Purkinje cell (primary cell): ENCODE measurements around the gene PPP1R18. TPM values are rescaled to one million over a fixed set of nuclear protein-coding genes. Genes with fewer than 3 reads are reported as not detected.

ENCODE experiments used
- polyA plus RNA-seq: library from polyadenylated mRNA; unstranded; fragments of >200 nt; fragmentation: Nextera tagmentation; gene quantifications from 2 replicates; pipeline ENCODE4 v1.2.1, GENCODE V29; 2014

PPP1R18 gene, protein sequence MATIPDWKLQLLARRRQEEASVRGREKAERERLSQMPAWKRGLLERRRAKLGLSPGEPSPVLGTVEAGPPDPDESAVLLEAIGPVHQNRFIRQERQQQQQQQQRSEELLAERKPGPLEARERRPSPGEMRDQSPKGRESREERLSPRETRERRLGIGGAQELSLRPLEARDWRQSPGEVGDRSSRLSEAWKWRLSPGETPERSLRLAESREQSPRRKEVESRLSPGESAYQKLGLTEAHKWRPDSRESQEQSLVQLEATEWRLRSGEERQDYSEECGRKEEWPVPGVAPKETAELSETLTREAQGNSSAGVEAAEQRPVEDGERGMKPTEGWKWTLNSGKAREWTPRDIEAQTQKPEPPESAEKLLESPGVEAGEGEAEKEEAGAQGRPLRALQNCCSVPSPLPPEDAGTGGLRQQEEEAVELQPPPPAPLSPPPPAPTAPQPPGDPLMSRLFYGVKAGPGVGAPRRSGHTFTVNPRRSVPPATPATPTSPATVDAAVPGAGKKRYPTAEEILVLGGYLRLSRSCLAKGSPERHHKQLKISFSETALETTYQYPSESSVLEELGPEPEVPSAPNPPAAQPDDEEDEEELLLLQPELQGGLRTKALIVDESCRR
- 1.7 and 1.9 TPM in 2 replicates for polyA plus RNA-seq

DNA sequence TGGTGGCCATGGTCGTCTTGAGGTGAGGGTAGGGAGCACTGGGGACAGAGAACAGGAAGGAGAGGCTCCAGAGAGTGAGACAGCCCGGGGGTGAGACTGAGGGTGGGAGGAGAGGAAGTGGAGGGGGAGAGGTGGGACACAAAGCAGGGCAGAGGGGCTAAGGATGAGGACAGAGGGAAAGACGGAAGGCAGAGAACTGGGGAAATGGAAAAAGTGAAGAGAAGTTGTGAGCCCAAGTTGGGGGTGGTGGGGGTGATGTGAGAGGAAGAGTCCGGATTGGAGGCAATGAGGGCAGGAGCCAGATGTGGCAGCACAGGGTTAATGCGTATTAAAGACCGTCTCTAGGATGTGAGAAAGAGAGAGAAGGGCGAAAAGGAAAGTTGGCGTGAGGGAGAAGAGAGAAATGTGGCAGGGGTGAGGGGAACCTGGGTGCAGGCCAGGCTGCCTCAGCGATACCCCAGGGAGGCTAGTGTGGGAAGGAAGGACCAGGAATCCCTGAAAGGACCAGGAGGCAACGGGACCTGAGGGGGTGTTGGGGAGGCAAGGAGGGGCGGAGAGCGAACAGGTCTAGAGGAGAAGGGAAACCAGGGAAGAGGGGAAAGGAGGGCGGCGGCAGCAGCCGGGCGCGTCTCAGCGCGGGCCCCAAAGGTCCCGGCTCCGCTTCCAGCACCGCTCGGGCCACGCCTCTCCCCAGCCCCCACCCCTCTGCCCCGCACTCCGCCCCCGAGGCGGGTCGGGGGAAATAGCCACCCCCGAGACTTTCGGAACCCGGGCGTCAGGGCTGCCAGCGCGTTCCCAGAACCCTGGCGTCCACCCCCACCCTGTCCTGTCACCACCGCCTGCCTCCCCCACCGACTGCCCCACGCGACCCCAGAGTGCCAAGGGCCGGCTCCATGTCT is at the start of gene PPP1R18:
Gene PPP1R18 (minus strand): TSS at position 637 of the 899 bp plus-strand sequence. CDS start 627 bp downstream, at position 10.

DNA sequence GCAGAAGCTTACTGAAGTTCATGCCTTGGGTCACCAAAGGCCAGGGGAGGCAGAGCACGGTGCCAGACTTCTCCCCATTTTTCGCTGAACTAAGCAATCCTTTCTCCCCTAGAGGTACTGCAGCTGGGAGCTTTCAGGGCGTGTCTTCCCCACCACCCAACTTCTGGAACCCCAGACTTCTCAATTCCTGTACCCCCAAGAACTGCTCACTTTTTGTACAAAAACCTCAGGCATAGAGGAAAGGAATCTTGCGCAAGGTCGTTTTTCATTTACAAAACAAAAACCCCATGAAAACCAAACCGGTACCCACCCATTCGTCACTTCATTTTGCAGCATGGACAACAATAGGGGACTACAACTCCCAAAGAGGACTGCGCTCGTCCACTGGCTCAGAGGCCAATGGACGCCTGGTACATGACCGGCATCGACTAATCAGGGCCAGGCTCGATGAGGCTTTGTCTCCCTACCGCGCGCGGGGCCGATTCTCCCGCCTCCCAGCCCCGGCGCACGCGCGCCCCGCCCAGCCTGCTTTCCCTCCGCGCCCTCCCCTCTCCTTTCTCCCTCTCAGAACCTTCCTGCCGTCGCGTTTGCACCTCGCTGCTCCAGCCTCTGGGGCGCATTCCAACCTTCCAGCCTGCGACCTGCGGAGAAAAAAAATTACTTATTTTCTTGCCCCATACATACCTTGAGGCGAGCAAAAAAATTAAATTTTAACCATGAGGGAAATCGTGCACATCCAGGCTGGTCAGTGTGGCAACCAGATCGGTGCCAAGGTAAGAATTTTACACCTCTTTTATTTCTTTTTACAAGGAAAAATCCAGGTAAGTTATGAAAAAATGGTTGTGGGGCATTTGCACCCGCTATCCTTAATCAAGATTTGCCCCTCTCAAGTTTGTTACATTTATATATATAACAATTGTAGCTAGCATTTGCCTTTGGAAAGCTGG is 33.6 kb upstream of the PPP1R18 start, which contains the start of gene TUBB:
Gene TUBB (plus strand): TSS at position 562 of the 947 bp plus-strand sequence. CDS start 155 bp downstream, at position 717.

DNA sequence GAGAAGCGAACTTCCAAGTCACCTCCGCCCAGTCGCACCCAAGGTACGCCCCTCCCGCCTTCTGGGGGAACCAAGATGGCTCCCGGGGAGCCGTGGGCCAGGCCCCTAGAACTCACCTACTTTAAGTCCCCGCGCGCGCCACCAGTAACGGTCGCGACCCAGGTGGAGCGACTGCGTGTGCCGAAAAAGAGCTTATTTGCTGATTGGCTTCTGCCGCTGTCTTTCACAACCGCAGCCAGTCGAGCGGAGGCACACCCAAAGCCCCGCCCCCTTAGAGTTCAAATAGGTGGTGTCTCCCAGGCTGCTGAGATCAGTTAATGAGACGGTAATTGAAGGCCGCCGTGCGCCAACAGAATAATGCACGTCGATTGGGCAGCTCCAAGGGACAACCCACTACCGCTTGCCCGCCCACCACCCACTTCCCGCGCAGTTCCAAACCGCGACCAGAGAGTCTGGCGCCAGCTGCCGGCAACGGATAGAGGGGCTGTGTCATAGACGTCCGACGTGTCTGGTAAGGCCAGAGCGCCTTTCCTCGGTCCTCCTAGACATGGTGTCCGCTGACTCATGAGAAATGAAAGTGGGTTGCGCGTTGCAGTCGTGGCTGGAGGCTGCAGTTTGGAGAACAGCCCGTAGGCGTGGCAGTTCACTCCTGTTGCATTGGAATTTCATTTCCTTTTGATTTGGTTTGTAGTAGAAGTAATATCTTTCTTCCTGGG is 30.8 kb upstream of the PPP1R18 start, which contains the start of gene MDC1:
Gene MDC1 (minus strand): TSS at position 153 of the 716 bp plus-strand sequence. CDS start 2,106 bp downstream, outside the sequence.

DNA sequence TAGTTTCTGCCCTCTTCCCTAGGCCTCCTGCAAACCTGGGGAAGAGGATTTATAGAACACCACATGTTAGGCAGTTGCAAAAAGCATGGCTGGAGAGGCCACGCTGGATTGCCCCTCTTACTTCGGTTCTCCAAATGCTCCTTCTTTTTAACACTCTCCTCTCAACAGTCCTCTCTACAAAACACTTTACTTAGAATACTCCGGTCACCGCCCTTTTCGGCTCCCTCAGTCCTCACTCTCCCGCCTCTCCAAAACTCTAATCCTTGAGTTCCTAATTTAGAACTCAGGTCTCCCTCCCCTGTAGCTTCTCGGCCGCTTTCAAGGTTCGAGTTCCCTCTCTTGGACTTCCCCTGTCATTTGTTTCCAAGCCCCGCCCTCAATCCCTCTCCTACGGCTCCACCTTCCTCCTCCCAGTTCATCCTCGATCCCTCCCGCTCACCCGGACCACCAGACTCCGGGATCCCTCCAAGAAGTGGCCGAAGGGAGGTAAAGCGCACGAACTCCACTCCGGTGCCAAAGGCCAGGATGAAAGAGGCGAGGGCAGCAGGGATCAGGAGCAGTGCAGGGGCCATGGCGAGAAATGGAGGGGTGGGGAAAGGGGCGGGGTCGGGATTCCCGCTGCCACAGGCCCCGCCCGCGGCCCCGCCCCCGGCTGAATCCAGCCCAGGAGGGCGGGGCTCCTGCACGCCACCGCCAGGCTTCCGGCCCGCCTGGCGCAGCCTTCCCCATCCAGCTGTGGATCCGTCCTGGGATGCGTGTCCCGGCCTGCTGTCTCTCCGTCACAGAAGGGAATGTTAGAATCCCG is 4.2 kb upstream of the PPP1R18 start, which contains the start of gene NRM:
Gene NRM (minus strand): TSS at position 582 of the 805 bp plus-strand sequence. CDS start 10 bp downstream, at position 572.

DNA sequence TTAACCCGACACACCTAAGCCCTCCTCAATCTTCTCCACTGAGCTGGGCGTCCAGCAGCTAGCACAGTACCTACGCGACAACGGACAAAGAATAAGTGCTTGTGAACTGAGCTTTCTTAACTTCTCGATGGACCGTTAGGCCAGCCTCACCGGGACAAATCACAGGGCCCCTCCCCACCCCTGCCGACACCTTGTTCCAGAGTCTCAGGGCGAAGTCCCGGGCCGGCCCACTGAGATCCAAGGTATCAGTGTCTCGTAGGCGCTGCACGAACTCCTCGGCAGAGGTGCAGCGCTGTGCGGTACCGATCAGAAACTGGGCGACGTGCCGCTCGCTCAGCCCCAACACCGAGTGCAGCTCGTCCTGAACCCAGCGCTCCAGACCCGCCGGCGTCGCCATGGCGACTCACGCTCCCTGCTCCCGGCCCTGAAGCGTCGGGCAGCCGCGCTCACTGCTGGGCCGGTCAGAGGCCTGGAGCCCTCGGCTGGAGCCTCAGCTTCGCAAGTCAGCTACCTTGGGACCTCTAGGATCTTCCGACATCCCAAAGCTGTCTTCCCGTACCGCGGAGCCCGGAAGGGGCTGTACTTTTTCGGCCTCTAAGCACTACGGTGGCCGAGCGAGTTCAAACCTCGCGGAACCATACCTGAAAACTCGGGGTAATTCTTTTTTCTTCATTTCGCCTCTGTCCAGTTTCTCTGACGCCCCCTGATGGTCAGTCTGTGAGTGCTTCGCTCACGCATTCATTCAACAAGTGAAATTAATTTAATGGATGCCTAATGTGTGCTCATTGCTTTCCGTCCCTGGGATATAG is 13.8 kb downstream of the PPP1R18 start, which contains the start of gene DHX16:
Gene DHX16 (minus strand): TSS at position 562 of the 809 bp plus-strand sequence. CDS start 165 bp downstream, at position 397.

DNA sequence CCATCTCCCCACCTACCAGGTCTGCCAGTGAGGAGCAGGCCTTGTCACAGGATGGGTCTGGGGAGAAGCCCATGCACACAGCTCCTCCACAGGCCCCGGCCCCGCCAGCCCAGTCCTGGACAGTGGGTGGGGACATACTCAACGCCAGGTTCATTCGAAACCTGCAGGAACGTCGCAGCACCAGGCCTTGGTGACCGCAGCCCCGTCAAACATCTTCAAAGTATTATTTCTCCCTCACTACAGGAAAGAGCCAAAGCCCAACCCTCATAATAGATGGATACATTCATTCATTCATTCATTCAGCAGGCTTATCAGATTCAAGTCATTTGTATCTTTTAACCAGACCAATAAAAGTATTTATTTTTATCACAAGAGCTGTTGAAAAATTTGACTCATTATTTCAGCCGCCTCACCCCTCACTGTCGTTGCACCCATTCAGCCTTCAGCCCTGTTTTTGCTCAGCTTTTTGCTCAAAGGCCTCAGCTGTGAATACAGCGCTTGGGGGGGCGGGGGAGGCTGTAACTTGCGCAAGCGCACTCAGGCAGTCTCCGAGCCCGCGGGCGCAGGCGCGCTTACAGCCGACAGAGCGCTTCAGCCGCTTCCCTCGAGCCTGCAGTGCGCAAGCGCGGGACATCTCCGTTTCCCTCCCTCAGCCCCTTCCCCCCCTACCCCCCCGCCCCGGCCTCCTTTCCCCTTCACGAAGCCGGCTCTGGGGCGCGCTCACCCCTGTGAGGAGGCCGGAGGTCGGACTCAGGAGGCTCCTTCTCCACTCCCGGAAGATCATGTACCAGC is 39.8 kb downstream of the PPP1R18 start, which contains the start of gene C6orf136:
Gene C6orf136 (plus strand): TSS at position 684 of the 792 bp plus-strand sequence. CDS start 99 bp downstream, at position 783.

DNA sequence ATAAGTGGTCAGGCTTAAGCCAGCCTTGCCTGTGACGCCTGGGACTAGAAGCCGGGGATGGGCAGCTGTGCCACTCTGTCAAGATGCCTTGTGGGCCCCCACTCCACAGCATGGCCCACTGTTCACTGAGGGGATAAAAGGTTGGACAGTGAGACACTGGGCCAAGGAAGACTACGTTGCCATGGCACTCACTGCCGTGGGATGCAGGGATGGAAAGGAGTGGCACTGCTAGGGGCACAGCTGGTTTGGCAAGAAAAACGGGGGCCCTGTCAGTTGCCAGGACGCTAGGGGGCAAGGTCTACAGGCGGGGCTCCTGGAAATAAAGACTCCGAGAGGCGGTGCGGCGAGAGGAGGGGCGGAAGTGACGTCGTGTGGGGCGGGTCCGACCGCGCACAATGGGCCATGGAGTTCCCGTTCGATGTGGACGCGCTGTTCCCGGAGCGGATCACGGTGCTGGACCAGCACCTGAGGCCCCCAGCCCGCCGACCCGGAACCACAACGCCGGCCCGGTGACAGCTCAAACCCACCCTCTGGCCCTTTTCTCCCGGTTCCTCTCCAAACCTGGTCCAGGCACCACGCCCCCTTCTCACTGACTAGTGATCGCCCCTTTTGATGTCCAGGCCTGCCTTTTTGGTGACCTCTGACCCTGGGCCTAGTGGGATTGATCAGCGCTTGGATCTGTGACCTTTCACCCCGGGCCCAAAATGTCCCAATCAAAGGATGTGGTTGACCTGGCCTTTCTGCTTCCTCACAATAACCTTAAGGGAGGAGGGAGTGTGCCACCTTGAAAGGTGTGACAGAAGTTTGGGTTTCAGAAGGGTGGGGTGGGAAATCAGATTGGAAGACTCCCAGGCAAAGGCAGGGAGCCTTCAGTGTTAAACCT is 59.7 kb downstream of the PPP1R18 start, which contains the start of gene ATAT1:
Gene ATAT1 (plus strand): TSS at position 391 of the 883 bp plus-strand sequence.

Other genes starting within 250 kb of the PPP1R18 start
- 1.2 and 1.7 TPM in 2 replicates for gene HLA-E, start 197.1 kb downstream of the PPP1R18 start, polyA plus RNA-seq
- 7.4 and 8.5 TPM in 2 replicates for gene GNL1, start 130.2 kb downstream of the PPP1R18 start, polyA plus RNA-seq
- 5.1 and 9.6 TPM in 2 replicates for gene PRR3, start 129.3 kb downstream of the PPP1R18 start, polyA plus RNA-seq
- gene ABCF1, start 115.2 kb downstream of the PPP1R18 start, polyA plus RNA-seq: 82.3 and 83.9 TPM in 2 replicates
- gene PPP1R10, start 69.4 kb downstream of the PPP1R18 start, polyA plus RNA-seq: 28.5 and 31.5 TPM in 2 replicates
- 44.7 and 48.8 TPM in 2 replicates for gene MRPS18B, start 68.8 kb downstream of the PPP1R18 start, polyA plus RNA-seq
- 18.2 and 19.7 TPM in 2 replicates for gene ATAT1, start 59.8 kb downstream of the PPP1R18 start, polyA plus RNA-seq
- gene C6orf136, start 39.5 kb downstream of the PPP1R18 start, polyA plus RNA-seq: 148 and 276 TPM in 2 replicates
- 6.8 and 13.8 TPM in 2 replicates for gene DHX16, start 13.6 kb downstream of the PPP1R18 start, polyA plus RNA-seq
- gene NRM, start 4.3 kb upstream of the PPP1R18 start, polyA plus RNA-seq: 0.53 and 1.5 TPM in 2 replicates
- gene MDC1, start 30.6 kb upstream of the PPP1R18 start, polyA plus RNA-seq: 1.9 and 5.6 TPM in 2 replicates
- gene TUBB, start 33.7 kb upstream of the PPP1R18 start, polyA plus RNA-seq: 159 and 174 TPM in 2 replicates
- gene FLOT1, start 56.0 kb upstream of the PPP1R18 start, polyA plus RNA-seq: 34.3 and 35.3 TPM in 2 replicates
- 2.5 and 2.7 TPM in 2 replicates for gene IER3, start 57.9 kb upstream of the PPP1R18 start, polyA plus RNA-seq
- gene DDR1, start 197.9 kb upstream of the PPP1R18 start, polyA plus RNA-seq: 1.7 and 2.1 TPM in 2 replicates
- 1.7 TPM in 1 of 2 replicates, not detected in the other for gene GTF2H4, start 221.6 kb upstream of the PPP1R18 start, polyA plus RNA-seq
- 1.0 and 1.6 TPM in 2 replicates for gene VARS2, start 227.6 kb upstream of the PPP1R18 start, polyA plus RNA-seq
- not detected in 2 replicates for gene SFTA2, start 245.5 kb upstream of the PPP1R18 start, polyA plus RNA-seq